H1 (cell line): ENCODE data around the gene PTPN1. TPM values are rescaled to one million over a fixed set of nuclear protein-coding genes. Genes with fewer than 3 reads are reported as not detected.

Experiments used
- CBX5 ChIP-seq: fragments of 300-800, 300-1000 bp; sonication (generic); IDR thresholded peaks from 2 replicates; pipeline ENCODE4 v1.7.1; 2016; ENCODE audit warnings: antibody characterized with exemption, low read length, low read depth
- CEBPB ChIP-seq: IDR thresholded peaks from 2 replicates; pipeline ENCODE4 v1.6.1; 2012; ENCODE audit warnings: low read depth, low read length
- CTBP2 ChIP-seq: IDR thresholded peaks from 2 replicates; pipeline ENCODE4 v1.7.0; 2011; ENCODE audit warnings: borderline replicate concordance, mild to moderate bottlenecking, moderate library complexity, mixed read lengths, low read length; ENCODE audit not compliant: insufficient read depth, insufficient read length
- NANOG ChIP-seq: IDR thresholded peaks from 2 replicates; pipeline ENCODE4 v1.6.1; 2011; ENCODE audit warnings: low read length, low read depth, mild to moderate bottlenecking, inconsistent platforms; ENCODE audit not compliant: insufficient read depth, poor library complexity, severe bottlenecking
- SIX5 ChIP-seq: IDR thresholded peaks from 2 replicates; pipeline ENCODE4 v1.6.1; 2011; ENCODE audit warnings: mild to moderate bottlenecking, low read depth, low read length
- SUZ12 ChIP-seq: fragments of 200-600 bp; sonication (generic); IDR thresholded peaks from 2 replicates; pipeline ENCODE4 v1.6.1; 2012; ENCODE audit warnings: mild to moderate bottlenecking, inconsistent platforms, low read length, moderate library complexity, mixed read lengths
- polyA plus RNA-seq, 7 experiments: library from polyadenylated mRNA; depleted of rRNA in 3 of 7; stranded (reverse) in 5 of 7; unstranded in 2 of 7; fragments of >200 nt in 5 of 7; fragments of 200-250 nt in 2 of 7; gene quantifications; 1 replicate in 5 of 7; 2 replicates in 1 of 7; 4 replicates in 1 of 7; pipeline versions ENCODE4 v1.2.1 to v1.2.3, GENCODE V29; 2011 to 2013; ENCODE audit warnings: missing spikeins in 2 of 7, mixed read lengths in 2 of 7
- total RNA-seq: library from RNA; stranded (reverse); fragmentation: NEBNext Ultra II Directional; extraction: Animal tissue kit (Norgen Biotek cat#: 25700); gene quantifications from 2 replicates; pipeline ENCODE4 v1.2.1, GENCODE V29; 2021

Gene PTPN1
- total and polyA plus RNA-seq, 2 of the 8 experiments (the other 6 are each of a cell fraction or from before 2014, with no cell fraction given): 18.6 to 32.1 TPM

DNA sequence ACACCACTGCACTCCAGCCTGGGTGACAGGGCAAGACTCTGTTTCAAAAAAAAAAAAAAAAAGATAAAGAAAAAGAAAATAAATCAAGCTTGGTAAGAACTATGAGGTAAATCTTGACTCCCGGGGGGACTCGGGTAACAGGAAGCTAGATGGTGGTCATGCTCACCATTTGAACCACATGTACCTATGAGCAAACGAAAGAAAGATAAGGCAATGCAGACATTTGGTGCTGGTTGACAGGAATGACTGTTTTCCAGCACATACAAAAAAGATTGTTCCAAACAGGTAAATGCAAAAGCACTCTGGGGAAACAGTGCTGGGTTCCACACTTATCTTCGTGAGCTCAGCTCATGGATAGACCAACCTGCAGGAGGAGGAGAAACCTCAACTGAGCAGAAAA lies 22.8 kb upstream of the PTPN1 start (continued):
- TF ChIP-seq SIX5 (no peak), CBX5 (no peak), CTBP2 (no peak), CEBPB (no peak), SUZ12 (no peak), NANOG (no peak)
